ENCODE measurements around the gene NGF. TPM values are rescaled to one million over a fixed set of nuclear protein-coding genes. Genes with fewer than 3 reads are reported as not detected.

The NGF gene
- total and polyA plus RNA-seq, 2 of the 4 experiments (the other 2 are of a cell fraction): 12.5 to 21.7 TPM

- Histone ChIP-seq H2AK5ac (ENCODE audit: low read depth, low read length) (peak overlapping the region; percentile 59; the same call in 1 of the 2 replicates), H3K14ac (replicated peaks; ENCODE audit: low read depth, low read length) (no peak overlapping the region), H3K18ac (ENCODE audit: low read depth, low read length) (no peak overlapping the region), H3K56ac (ENCODE audit: extremely low read depth, insufficient read depth, low read length) (no peak overlapping the region), H3K9me3 (ENCODE audit: control insufficient read depth, insufficient read depth, low read length) (no peaks in the 10 kb centered on the region), H2BK5ac (ENCODE audit: low read depth, low read length, poor library complexity, severe bottlenecking) (no peak overlapping the region), H3K9me1 (ENCODE audit: insufficient read depth, low read length) (peaks cover 10% of the 10 kb centered on the region; the same call in 1 of the 2 replicates), H3K23ac (ENCODE audit: low read depth, low read length) (no peak overlapping the region), H4K20me1 (ENCODE audit: insufficient read depth, low read length) (no peaks in the 10 kb centered on the region), H2AK9ac (replicated peaks; ENCODE audit: low read depth, low read length, poor library complexity) (no peak overlapping the region), H3K4me1 (ENCODE audit: control insufficient read depth, insufficient read depth, low read length) (peaks cover 26% of the 10 kb centered on the region), H2BK120ac (ENCODE audit: low read depth, low read length) (peak overlapping the region; percentile 11), H3K9ac (ENCODE audit: low read depth, low read length) (no peak overlapping the region), H4K5ac (ENCODE audit: low read depth, low read length) (no peak overlapping the region), H3K4me2 (ENCODE audit: low read depth, low read length) (no peak overlapping the region), H2AFZ (replicated peaks; ENCODE audit: low read length, poor library complexity) (no peak overlapping the region), H3K27ac (ENCODE audit: insufficient read depth, low read length) (no peak overlapping the region), H2BK15ac (ENCODE audit: low read depth, low read length) (0 out of 3 replicates have a peak overlapping the region, but pooled peaks have one; percentile 41), H4K8ac (ENCODE audit: low read depth in 2 of 2, low read length in 2 of 2) (no peak overlapping the region), H3K79me1 (ENCODE audit: low read depth in 1 of 2, low read length in 2 of 2) (peaks cover 13 to 30% of the 10 kb centered on the region in 2 experiments; a peak in 3 of 4 replicates), H3K4ac (ENCODE audit: low read depth, low read length) (peak overlapping the region; percentile 42; the same call in 1 of the 2 replicates), H3K4me3 (ENCODE audit: insufficient read depth, low read depth, low read length) (no peak overlapping the region), H3K27me3 (ENCODE audit: control insufficient read depth, insufficient read depth, low read length) (no peaks in the 10 kb centered on the region), H3K36me3 (ENCODE audit: control insufficient read depth, insufficient read depth, low read length) (no peaks in the 10 kb centered on the region), H4K91ac (ENCODE audit: insufficient read depth, low read depth, low read length) (no peak overlapping the region; the same call in 1 of the 2 replicates), H2BK20ac (ENCODE audit: low read depth, low read length) (0 out of 2 replicates have a peak overlapping the region, but pooled peaks have one; percentile 28)
- ATAC-seq (ENCODE audit: low read depth) (no peak), DNase-seq (no peak)
- in situ Hi-C loops (cut with MboI; ENCODE audit: low sequenced_read_pairs) (no loop called here), intact Hi-C loops (cut with micrococcal nuclease) (no loop called here), dilution Hi-C loops (cut with HindIII; ENCODE audit: low sequenced_read_pairs, unreplicated experiment) (no loop called here)
- no peak for TF ChIP-seq CEBPB (IDR thresholded peaks at IDR 0.05; ENCODE audit: low read depth, low read length)
- no peak for TF ChIP-seq ELK1 (IDR thresholded peaks at IDR 0.05; ENCODE audit: borderline replicate concordance, low read depth, low read length)
- no peak for TF ChIP-seq FOS (IDR thresholded peaks at IDR 0.05; ENCODE audit: low read depth, low read length)
- no peak for TF ChIP-seq MXI1 (IDR thresholded peaks at IDR 0.05; ENCODE audit: borderline replicate concordance, low read depth, low read length)
- no peak for TF ChIP-seq USF2 (IDR thresholded peaks at IDR 0.05; ENCODE audit: low read depth, low read length)
- TF ChIP-seq RFX5 (IDR thresholded peaks at IDR 0.05; ENCODE audit: low read depth, low read length): no peak
- no peak for TF ChIP-seq SMC3 (IDR thresholded peaks at IDR 0.05; ENCODE audit: low read depth, low read length)
- TF ChIP-seq BHLHE40 (IDR thresholded peaks at IDR 0.05; ENCODE audit: low read depth, low read length): no peak
- TF ChIP-seq RAD21 (IDR thresholded peaks at IDR 0.05; ENCODE audit: low read length): no peak
- TF ChIP-seq CHD1 (IDR thresholded peaks at IDR 0.05; ENCODE audit: low read depth, low read length): no peak
- TF ChIP-seq RCOR1 (IDR thresholded peaks at IDR 0.05; ENCODE audit: insufficient replicate concordance, low read length): no peak
- WGBS, 2 experiments (ENCODE audit: extremely low coverage in 2 of 2, insufficient read length in 1 of 2): 93% methylated on average over 3 of the region's 6 CpGs; no CpG with 5 or more reads in 1 of the 2 experiments
- CTCF ChIA-PET: no interaction called here
- POLR2A ChIA-PET (ENCODE audit: unreplicated experiment): no interaction called here
- no TSS peak for BruUV-seq (replicated peaks)
Measured at GRCh38 chr1:115326419-115326818, 11.6 kb downstream of the NGF start.

Measured in IMR-90 (cell line).